GM12875 (cell line): Measurements from ENCODE around the gene FBXL7.

Experiments used
- H3K4me3 ChIP-seq: one replicate; pipeline ENCODE4 v1.5.1; 2011; ENCODE audit warnings: low read depth, low read length, control low read depth
- TF ChIP-seq, protein P1 (sequence below): IDR thresholded peaks from 2 replicates; pipeline ENCODE4 v1.5.1; 2011; ENCODE audit warnings: low read depth, mild to moderate bottlenecking, control low read depth, inconsistent platforms, low read length, moderate library complexity, borderline replicate concordance; ENCODE audit not compliant: insufficient read depth

The FBXL7 gene

GRCh38 chr5:15889001-15889400 lies 389.0 kb downstream of the FBXL7 start:
- TF ChIP-seq, protein P1, sequence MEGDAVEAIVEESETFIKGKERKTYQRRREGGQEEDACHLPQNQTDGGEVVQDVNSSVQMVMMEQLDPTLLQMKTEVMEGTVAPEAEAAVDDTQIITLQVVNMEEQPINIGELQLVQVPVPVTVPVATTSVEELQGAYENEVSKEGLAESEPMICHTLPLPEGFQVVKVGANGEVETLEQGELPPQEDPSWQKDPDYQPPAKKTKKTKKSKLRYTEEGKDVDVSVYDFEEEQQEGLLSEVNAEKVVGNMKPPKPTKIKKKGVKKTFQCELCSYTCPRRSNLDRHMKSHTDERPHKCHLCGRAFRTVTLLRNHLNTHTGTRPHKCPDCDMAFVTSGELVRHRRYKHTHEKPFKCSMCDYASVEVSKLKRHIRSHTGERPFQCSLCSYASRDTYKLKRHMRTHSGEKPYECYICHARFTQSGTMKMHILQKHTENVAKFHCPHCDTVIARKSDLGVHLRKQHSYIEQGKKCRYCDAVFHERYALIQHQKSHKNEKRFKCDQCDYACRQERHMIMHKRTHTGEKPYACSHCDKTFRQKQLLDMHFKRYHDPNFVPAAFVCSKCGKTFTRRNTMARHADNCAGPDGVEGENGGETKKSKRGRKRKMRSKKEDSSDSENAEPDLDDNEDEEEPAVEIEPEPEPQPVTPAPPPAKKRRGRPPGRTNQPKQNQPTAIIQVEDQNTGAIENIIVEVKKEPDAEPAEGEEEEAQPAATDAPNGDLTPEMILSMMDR: no peak
- no peak overlapping the region for H3K4me3 ChIP-seq

GRCh38 chr5:15893866-15894265 lies 393.9 kb downstream of the FBXL7 start:
- TF ChIP-seq, protein P1: no peak
- H3K4me3 ChIP-seq: no peak overlapping the region

DNA sequence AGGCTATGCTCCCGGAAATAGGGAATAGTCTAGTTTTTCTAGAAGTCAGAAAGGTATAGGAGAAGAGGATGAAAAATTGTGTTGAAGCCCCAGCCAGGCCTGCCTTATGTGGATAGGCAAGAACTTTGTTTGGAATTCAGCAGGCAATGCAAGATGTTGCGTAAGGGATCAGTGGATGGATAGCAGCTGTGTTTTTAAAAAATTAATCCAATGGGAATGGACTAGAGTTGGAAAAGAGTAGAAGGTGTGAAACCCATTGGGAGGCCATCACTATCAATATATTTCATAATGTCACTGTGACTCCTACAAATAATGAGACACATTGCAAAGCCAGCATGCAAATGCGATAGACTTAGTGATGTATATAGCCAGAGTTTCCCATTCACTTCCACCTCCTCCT lies 397.7 kb downstream of the FBXL7 start:
- H3K4me3 ChIP-seq: no peak overlapping the region
- TF ChIP-seq, protein P1: no peak

DNA sequence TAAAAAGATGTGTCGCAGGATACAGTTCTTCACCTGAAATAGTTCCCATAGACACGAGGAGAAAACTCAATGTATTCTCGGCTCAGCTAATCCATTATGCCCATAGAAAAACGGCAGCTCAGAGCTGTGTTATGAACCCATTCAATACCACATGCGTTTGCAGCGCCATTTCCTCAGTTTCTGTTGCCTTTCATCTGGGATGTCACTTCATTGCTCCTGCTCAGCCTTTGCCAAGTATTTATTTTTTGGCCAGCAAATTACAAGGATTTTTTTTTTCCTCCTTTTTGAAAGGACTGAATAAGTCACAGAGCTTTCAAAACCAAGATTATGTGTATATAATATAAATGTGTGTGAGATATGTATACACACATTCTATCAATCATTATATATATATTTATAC lies 398.7 kb downstream of the FBXL7 start:
- no peak overlapping the region for H3K4me3 ChIP-seq
- TF ChIP-seq, protein P1: no peak

DNA sequence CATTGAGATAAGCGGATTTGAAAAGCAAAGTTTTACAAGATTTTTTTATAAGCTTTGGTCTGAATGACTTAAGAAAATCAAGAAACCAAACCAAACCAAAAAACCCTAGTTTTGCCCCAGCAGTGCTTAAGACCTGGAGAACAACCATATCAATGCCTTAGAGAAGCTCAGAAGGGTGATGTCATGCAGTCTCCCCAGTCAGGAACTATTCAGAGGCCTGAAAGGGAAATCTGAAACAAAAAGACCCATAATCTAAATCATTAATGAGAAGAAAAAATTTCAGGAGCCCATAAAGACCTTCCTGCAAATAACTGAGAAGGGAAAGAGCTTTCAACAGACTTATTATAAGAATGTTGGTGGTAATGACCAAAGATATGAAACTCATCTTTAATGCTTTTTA lies 399.5 kb downstream of the FBXL7 start:
- H3K4me3 ChIP-seq: no peak overlapping the region
- TF ChIP-seq, protein P1: no peak

DNA sequence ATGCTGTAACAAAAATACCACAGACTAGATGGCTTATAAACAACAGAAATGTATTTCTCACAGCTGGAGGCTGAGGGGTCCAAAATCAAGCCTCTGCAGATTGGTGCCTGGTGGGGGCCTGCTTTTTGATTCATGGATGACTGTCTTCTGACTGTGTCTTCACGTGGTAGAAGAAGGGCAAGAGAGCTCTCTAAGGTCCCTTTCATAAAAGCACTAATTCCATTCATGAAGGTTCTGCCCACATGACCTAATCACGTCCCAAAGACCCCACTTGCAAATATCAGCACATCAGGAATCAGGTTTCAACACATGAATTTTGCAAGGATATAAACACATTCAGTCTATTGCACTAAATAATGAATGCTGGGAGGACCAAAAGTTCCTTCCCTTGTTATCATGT lies 401.2 kb downstream of the FBXL7 start:
- TF ChIP-seq, protein P1: no peak
- no peak overlapping the region for H3K4me3 ChIP-seq

GRCh38 chr5:15902066-15902465 lies 402.1 kb downstream of the FBXL7 start:
- TF ChIP-seq, protein P1: no peak
- H3K4me3 ChIP-seq: no peak overlapping the region
